ENCODE results near the gene CFAP53. TPM values are rescaled to one million over a fixed set of nuclear protein-coding genes. Genes with fewer than 3 reads are reported as not detected.

Gene CFAP53
- total and polyA plus RNA-seq, 2 of the 13 experiments (the other 11 are each of a cell fraction or from before 2014, with no cell fraction given), result 0.05 to 0.07 TPM

GRCh38 chr18:50273203-50274043 lies 7.1 kb upstream of the CFAP53 start:
- DNase-seq (ENCODE audit: low spot score) (no peak), FAIRE-seq (no peak), ATAC-seq (no peak)
- H3K79me2 ChIP-seq (ENCODE audit: insufficient read depth, low read length), result no peaks in the 10 kb centered on the region
- H4K20me1 ChIP-seq (ENCODE audit: insufficient read depth, low read length), result no peaks in the 10 kb centered on the region
- in situ Hi-C loops (cut with HindIII; ENCODE audit: extremely low pct_ligation_motif_present, low pct_unique_long_range_greater_than_20kb) (no loop called here), intact Hi-C loops (cut with micrococcal nuclease; ENCODE audit: unreplicated experiment) (no loop called here)
- no peak overlapping the region for H2AFZ ChIP-seq (ENCODE audit: low read length)
- H3K27me3 ChIP-seq (ENCODE audit: control insufficient read depth in 1 of 2, insufficient read depth in 2 of 2, low read length in 2 of 2), result no peaks in the 10 kb centered on the region
- no peaks in the 10 kb centered on the region for H3K4me1 ChIP-seq (ENCODE audit: insufficient read depth, low read length)
- peaks cover 43 to 76% of the 10 kb centered on the region in 2 experiments; a peak in 4 of 5 replicates for H3K36me3 ChIP-seq (replicated peaks in 1 of 2; ENCODE audit: control insufficient read depth in 1 of 2, insufficient read depth in 2 of 2, low read length in 2 of 2)
- H3K9me3 ChIP-seq (ENCODE audit: low read length), result no peaks in the 10 kb centered on the region
- WGBS (ENCODE audit: low lambda C conversion rate), result 94% methylated on average over 12 of the region's 23 CpGs
- no peak overlapping the region for H3K4me2 ChIP-seq (ENCODE audit: low read depth, low read length)
- no peak overlapping the region for H3K27ac ChIP-seq (ENCODE audit: extremely low read length, insufficient read depth, low read length)
- ChIA-PET POLR2A (interaction anchor here (0.6 to 1.3 kb wide), 2 partner anchors 8 to 62 kb away, joined by 4 to 5 read pairs; partner anchors contain the start of gene MBD1), CTCF (ENCODE audit: low intra/inter-chr PET ratio, low total read pairs) (no interaction called here)
- TF ChIP-seq AGO2 (optimal IDR thresholded peaks at IDR 0.05; ENCODE audit: low read depth, low read length), result peak; percentile 1
- TF ChIP-seq TBX2 (CRISPR knock-in tag; IDR thresholded peaks at IDR 0.05; ENCODE audit: borderline replicate concordance), result no peak
- BruUV-seq (replicated peaks), result no TSS peak
- no peak overlapping the region for H3K4me3 ChIP-seq (replicated peaks in 1 of 3; ENCODE audit: insufficient read depth in 1 of 3, low read depth in 2 of 3, low read length in 3 of 3)
- no peak overlapping the region for H3K9ac ChIP-seq (ENCODE audit: insufficient read depth, low read depth, low read length)

GRCh38 chr18:50272568-50272967 lies 6.3 kb upstream of the CFAP53 start:
- Histone ChIP-seq H3K4me3 (replicated peaks in 1 of 3; ENCODE audit: insufficient read depth in 1 of 3, low read depth in 2 of 3, low read length in 3 of 3) (no peak overlapping the region), H2AFZ (ENCODE audit: low read length) (no peak overlapping the region), H3K4me1 (ENCODE audit: insufficient read depth, low read length) (no peaks in the 10 kb centered on the region), H3K36me3 (replicated peaks in 1 of 2; ENCODE audit: control insufficient read depth in 1 of 2, insufficient read depth in 2 of 2, low read length in 2 of 2) (peaks cover 43 to 71% of the 10 kb centered on the region in 2 experiments; a peak in 4 of 5 replicates), H3K9me3 (ENCODE audit: low read length) (no peaks in the 10 kb centered on the region), H4K20me1 (ENCODE audit: insufficient read depth, low read length) (no peaks in the 10 kb centered on the region), H3K27ac (ENCODE audit: extremely low read length, insufficient read depth, low read length) (no peak overlapping the region), H3K79me2 (ENCODE audit: insufficient read depth, low read length) (no peaks in the 10 kb centered on the region), H3K27me3 (ENCODE audit: control insufficient read depth in 1 of 2, insufficient read depth in 2 of 2, low read length in 2 of 2) (no peaks in the 10 kb centered on the region), H3K4me2 (ENCODE audit: low read depth, low read length) (no peak overlapping the region), H3K9ac (ENCODE audit: insufficient read depth, low read depth, low read length) (no peak overlapping the region)
- ChIA-PET POLR2A (interaction anchor here (1.3 kb wide), 1 partner anchor 9 kb away, joined by 5 read pairs; the partner anchor contains the start of gene MBD1), CTCF (ENCODE audit: low intra/inter-chr PET ratio, low total read pairs) (no interaction called here)
- no TSS peak for BruUV-seq (replicated peaks)
- intact Hi-C loops (cut with micrococcal nuclease; ENCODE audit: unreplicated experiment) (no loop called here), in situ Hi-C loops (cut with HindIII; ENCODE audit: extremely low pct_ligation_motif_present, low pct_unique_long_range_greater_than_20kb) (no loop called here)
- DNase-seq (ENCODE audit: low spot score) (no peak), ATAC-seq (no peak), FAIRE-seq (no peak)
- WGBS (ENCODE audit: low lambda C conversion rate), result 98% methylated on average over 4 of the region's 5 CpGs
- TF ChIP-seq ZNF660 (CRISPR knock-in tag; IDR thresholded peaks at IDR 0.05; ENCODE audit: borderline replicate concordance, low read depth) (no peak), THAP8 (CRISPR knock-in tag; IDR thresholded peaks at IDR 0.05; ENCODE audit: borderline replicate concordance) (no peak), BATF2 (CRISPR knock-in tag; IDR thresholded peaks at IDR 0.05) (no peak), ATF4 (CRISPR knock-in tag; IDR thresholded peaks at IDR 0.05) (no peak), RXRA (CRISPR knock-in tag; IDR thresholded peaks at IDR 0.05) (no peak), ZNF432 (CRISPR knock-in tag; IDR thresholded peaks at IDR 0.05; ENCODE audit: borderline replicate concordance) (no peak), NFE2L1 (CRISPR knock-in tag; IDR thresholded peaks at IDR 0.05; ENCODE audit: borderline replicate concordance) (no peak), ZNF562 (CRISPR knock-in tag; IDR thresholded peaks at IDR 0.05; ENCODE audit: borderline replicate concordance) (no peak), ZNF800 (CRISPR knock-in tag; IDR thresholded peaks at IDR 0.05) (no peak), ELF1 (CRISPR knock-in tag; IDR thresholded peaks at IDR 0.05) (no peak)
